HepG2 (cell line): Measurements from ENCODE around the gene FUZ. TPM values are rescaled to one million over a fixed set of nuclear protein-coding genes. Genes with fewer than 3 reads are reported as not detected.

Source experiments
- ATAC-seq: fragments of 200-7000 bp; cut with Tn5 transposase; 3 replicates; pipeline ENCODE4 v1.9.1; 2020; ENCODE audit warnings: mild to moderate bottlenecking, moderate library complexity
- BruUV-seq: library from RNA; stranded (reverse); fragments of 400-500 nt; replicated peaks from 2 replicates; lab custom pipeline; 2021; lab: Mats Ljungman, UMichigan
- CTCF ChIA-PET: fragments of 300-600 bp; formaldehyde crosslinking; extraction: SDS; loops from one replicate; lab custom pipeline; 2021; ENCODE audit warnings: low total read pairs, inconsistent platforms, low intra/inter-chr PET ratio; lab: Yijun Ruan, JAX
- POLR2A ChIA-PET: fragments of 350-600 bp; sonication (Branson Sonifier 250); formaldehyde crosslinking; loops from one replicate; lab custom pipeline; 2020; ENCODE audit warnings: antibody characterized with exemption, inconsistent platforms; lab: Yijun Ruan, JAX
- DNase-seq: peaks from one replicate; pipeline ENCODE4 v3.0.0-alpha.2; 2015; ENCODE audit warnings: low spot score
- FAIRE-seq: peaks from 3 replicates; lab custom pipeline; 2011; peaks lifted over from hg19 to GRCh38; lab: Jason Lieb, UNC
- H2AFZ ChIP-seq: one replicate; pipeline ENCODE4 v1.6.1; 2011; ENCODE audit warnings: low read length, inconsistent platforms
- H3K27ac ChIP-seq: fragments of 300-600 bp; 3 replicates; pipeline ENCODE4 v1.8.0; 2011; ENCODE audit warnings: mixed run types, mild to moderate bottlenecking, mixed read lengths, low read length, inconsistent platforms; ENCODE audit not compliant: insufficient read depth; ENCODE audit errors: extremely low read length
- H3K27me3 ChIP-seq, 2 experiments: fragments of 200-600 bp in 1 of 2; 2 replicates in 1 of 2; 3 replicates in 1 of 2; pipeline versions ENCODE4 v1.6.0 to v1.8.0; 2011; ENCODE audit warnings: low read length in 2 of 2, mild to moderate bottlenecking in 2 of 2, moderate library complexity in 2 of 2, inconsistent platforms in 1 of 2; ENCODE audit not compliant: insufficient read depth in 2 of 2, control insufficient read depth in 1 of 2
- H3K36me3 ChIP-seq, 2 experiments: fragments of 200-600 bp in 1 of 2; replicated peaks in 1 of 2; 2 replicates in 1 of 2; 3 replicates in 1 of 2; pipeline versions ENCODE4 v1.5.1 to v1.8.0; 2011; ENCODE audit warnings: low read length in 2 of 2, inconsistent platforms in 1 of 2; ENCODE audit not compliant: insufficient read depth in 2 of 2, control insufficient read depth in 1 of 2
- H3K4me1 ChIP-seq: 2 replicates; pipeline ENCODE4 v1.5.1; 2012; ENCODE audit warnings: low read length, inconsistent platforms; ENCODE audit not compliant: insufficient read depth
- H3K4me2 ChIP-seq: 2 replicates; pipeline ENCODE4 v1.6.0; 2011; ENCODE audit warnings: low read depth, low read length, inconsistent platforms
- H3K4me3 ChIP-seq, 3 experiments: fragments of 200-600 bp in 1 of 3; sonication (generic), shearing (Covaris generic) in 1 of 3; replicated peaks in 1 of 3; 2 replicates each; pipeline ENCODE4 v1.5.1; 2011 to 2016; ENCODE audit warnings: low read length in 3 of 3, inconsistent platforms in 2 of 3, low read depth in 2 of 3, mild to moderate bottlenecking in 2 of 3, control low read depth in 1 of 3, mixed read lengths in 1 of 3; ENCODE audit not compliant: insufficient read depth in 1 of 3
- H3K79me2 ChIP-seq: one replicate; pipeline ENCODE4 v1.6.1; 2011; ENCODE audit warnings: low read length, inconsistent platforms; ENCODE audit not compliant: insufficient read depth
- H3K9ac ChIP-seq: 2 replicates; pipeline ENCODE4 v1.6.0; 2011; ENCODE audit warnings: mild to moderate bottlenecking, low read depth, low read length, inconsistent platforms; ENCODE audit not compliant: insufficient read depth
- H3K9me3 ChIP-seq: 2 replicates; pipeline ENCODE4 v1.5.1; 2012; ENCODE audit warnings: mild to moderate bottlenecking, low read length
- H4K20me1 ChIP-seq: 2 replicates; pipeline ENCODE4 v1.6.0; 2011; ENCODE audit warnings: inconsistent platforms, mild to moderate bottlenecking, low read length, moderate library complexity; ENCODE audit not compliant: insufficient read depth
- DRAP1 ChIP-seq: IDR thresholded peaks from 2 replicates; pipeline ENCODE4 v1.6.1; 2016; ENCODE audit warnings: missing genetic modification reagents, missing compliant biosample characterization
- GABPB1 ChIP-seq: IDR thresholded peaks from 2 replicates; pipeline ENCODE4 v1.6.1; 2016; ENCODE audit warnings: mild to moderate bottlenecking, missing genetic modification reagents, moderate library complexity, missing compliant biosample characterization
- HDAC2 ChIP-seq: sonication (generic); formaldehyde crosslinking; IDR thresholded peaks from 2 replicates; pipeline ENCODE4 v1.4.0; 2020; ENCODE audit warnings: missing genetic modification reagents
- IKZF4 ChIP-seq: sonication (generic); formaldehyde crosslinking; IDR thresholded peaks from 2 replicates; pipeline ENCODE4 v1.5.1; 2020; ENCODE audit warnings: borderline replicate concordance, mild to moderate bottlenecking, low read depth, missing genetic modification reagents; ENCODE audit errors: not compliant biosample characterization
- MAFF ChIP-seq: IDR thresholded peaks from 2 replicates; pipeline ENCODE4 v1.6.1; 2011; ENCODE audit warnings: low read depth, low read length, improper control_type of control experiment
- ZNF274 ChIP-seq: sonication (generic); formaldehyde crosslinking; IDR thresholded peaks from 2 replicates; pipeline ENCODE4 v1.5.1; 2020; ENCODE audit warnings: mild to moderate bottlenecking, missing genetic modification reagents
- ZNF891 ChIP-seq: sonication (generic); formaldehyde crosslinking; IDR thresholded peaks from 2 replicates; pipeline ENCODE4 v1.5.0; 2020; ENCODE audit warnings: mild to moderate bottlenecking, missing genetic modification reagents
- WGBS: methylation state at CpG from one replicate; pipeline ENCODE4 v1.1.6; 2017; ENCODE audit warnings: low lambda C conversion rate; 5-methylcytosine and 5-hydroxymethylcytosine counted together
- in situ Hi-C: cut with HindIII; loops from 2 replicates; pipeline ENCODE4 v1.10.0; 2017; ENCODE audit warnings: low pct_unique_long_range_greater_than_20kb; ENCODE audit not compliant: extremely low pct_ligation_motif_present
- intact Hi-C: fragments of 100-400 bp; cut with micrococcal nuclease; formaldehyde crosslinking; loops from one replicate; pipeline ENCODE4 v1.10.0; 2022; ENCODE audit not compliant: unreplicated experiment
- polyA plus RNA-seq, 8 experiments: library from polyadenylated mRNA; depleted of rRNA in 3 of 8; stranded (reverse) in 7 of 8; unstranded in 1 of 8; fragments of >200 nt; fragmentation: Illumina TruSeq in 4 of 8; extraction: Trizol in 4 of 8; gene quantifications; 2 replicates each; pipeline versions ENCODE4 v1.2.1 to v1.2.3, GENCODE V29; 2011 to 2016; ENCODE audit warnings: low read depth in 4 of 8, missing spikeins in 1 of 8, mixed read lengths in 1 of 8; ENCODE audit not compliant: insufficient read depth in 1 of 8
- total RNA-seq, 5 experiments: library from RNA; depleted of rRNA; stranded (reverse); fragments of >200 nt; fragmentation: Illumina TruSeq; extraction: Trizol; gene quantifications; 2 replicates each; pipeline ENCODE4 v1.2.3, GENCODE V29; 2016; ENCODE audit warnings: low read depth in 1 of 5
- TF ChIP-seq, protein P1 (sequence below): sonication (generic); formaldehyde crosslinking; IDR thresholded peaks from 2 replicates; pipeline ENCODE4 v1.4.0; 2020; ENCODE audit warnings: missing genetic modification reagents, borderline replicate concordance
- TF ChIP-seq, protein P2 (sequence below): sonication (generic); formaldehyde crosslinking; conservative IDR thresholded peaks from 2 replicates; pipeline ENCODE4 v1.4.0; 2020; ENCODE audit warnings: missing genetic modification reagents
- TF ChIP-seq, protein P3 (sequence below): sonication (generic); formaldehyde crosslinking; conservative IDR thresholded peaks from 2 replicates; pipeline ENCODE4 v1.5.0; 2020; ENCODE audit warnings: missing genetic modification reagents

The FUZ gene
- total and polyA plus RNA-seq, 2 of the 13 experiments (the other 11 are each of a cell fraction or from before 2014, with no cell fraction given), result 0.08 TPM; not detected in 1

DNA sequence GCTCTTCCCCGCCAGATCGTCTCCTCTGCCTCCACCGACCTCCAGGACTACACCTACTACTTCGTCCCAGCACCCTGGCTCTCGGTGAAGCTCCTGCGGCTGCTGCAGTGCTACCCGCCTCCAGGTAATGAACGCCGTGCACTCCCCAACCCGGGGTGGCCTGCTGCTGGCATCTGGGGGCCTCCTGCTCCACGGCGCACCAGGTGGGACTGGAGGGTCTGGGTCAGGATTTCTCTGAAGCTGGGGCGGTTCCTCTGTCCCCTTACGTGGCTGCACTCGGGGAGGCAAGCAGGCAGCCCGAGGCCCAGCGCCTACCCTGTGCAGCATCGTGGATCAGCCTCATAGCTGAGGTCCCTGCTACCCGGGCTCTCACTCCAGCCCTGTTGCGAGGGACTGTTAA is 17.5 kb downstream of the FUZ start:
- no peak overlapping the region for H3K9ac ChIP-seq
- POLR2A ChIA-PET, result no interaction called here
- intact Hi-C loops, result no loop called here
- H3K4me2 ChIP-seq, result no peak overlapping the region
- no peak overlapping the region for H3K4me3 ChIP-seq
- no peak overlapping the region for H2AFZ ChIP-seq
- ATAC-seq, result no peak
- H3K79me2 ChIP-seq, result no peaks in the 10 kb centered on the region
- TF ChIP-seq, protein P1, sequence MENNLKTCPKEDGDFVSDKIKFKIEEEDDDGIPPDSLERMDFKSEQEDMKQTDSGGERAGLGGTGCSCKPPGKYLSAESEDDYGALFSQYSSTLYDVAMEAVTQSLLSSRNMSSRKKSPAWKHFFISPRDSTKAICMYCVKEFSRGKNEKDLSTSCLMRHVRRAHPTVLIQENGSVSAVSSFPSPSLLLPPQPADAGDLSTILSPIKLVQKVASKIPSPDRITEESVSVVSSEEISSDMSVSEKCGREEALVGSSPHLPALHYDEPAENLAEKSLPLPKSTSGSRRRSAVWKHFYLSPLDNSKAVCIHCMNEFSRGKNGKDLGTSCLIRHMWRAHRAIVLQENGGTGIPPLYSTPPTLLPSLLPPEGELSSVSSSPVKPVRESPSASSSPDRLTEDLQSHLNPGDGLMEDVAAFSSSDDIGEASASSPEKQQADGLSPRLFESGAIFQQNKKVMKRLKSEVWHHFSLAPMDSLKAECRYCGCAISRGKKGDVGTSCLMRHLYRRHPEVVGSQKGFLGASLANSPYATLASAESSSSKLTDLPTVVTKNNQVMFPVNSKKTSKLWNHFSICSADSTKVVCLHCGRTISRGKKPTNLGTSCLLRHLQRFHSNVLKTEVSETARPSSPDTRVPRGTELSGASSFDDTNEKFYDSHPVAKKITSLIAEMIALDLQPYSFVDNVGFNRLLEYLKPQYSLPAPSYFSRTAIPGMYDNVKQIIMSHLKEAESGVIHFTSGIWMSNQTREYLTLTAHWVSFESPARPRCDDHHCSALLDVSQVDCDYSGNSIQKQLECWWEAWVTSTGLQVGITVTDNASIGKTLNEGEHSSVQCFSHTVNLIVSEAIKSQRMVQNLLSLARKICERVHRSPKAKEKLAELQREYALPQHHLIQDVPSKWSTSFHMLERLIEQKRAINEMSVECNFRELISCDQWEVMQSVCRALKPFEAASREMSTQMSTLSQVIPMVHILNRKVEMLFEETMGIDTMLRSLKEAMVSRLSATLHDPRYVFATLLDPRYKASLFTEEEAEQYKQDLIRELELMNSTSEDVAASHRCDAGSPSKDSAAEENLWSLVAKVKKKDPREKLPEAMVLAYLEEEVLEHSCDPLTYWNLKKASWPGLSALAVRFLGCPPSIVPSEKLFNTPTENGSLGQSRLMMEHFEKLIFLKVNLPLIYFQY, result no peak
- TF ChIP-seq IKZF4 (no peak), DRAP1 (no peak), ZNF891 (CRISPR knock-in tag) (no peak), MAFF (no peak), ZNF274 (no peak), GABPB1 (no peak), HDAC2 (CRISPR knock-in tag) (no peak)
- TF ChIP-seq, protein P2, sequence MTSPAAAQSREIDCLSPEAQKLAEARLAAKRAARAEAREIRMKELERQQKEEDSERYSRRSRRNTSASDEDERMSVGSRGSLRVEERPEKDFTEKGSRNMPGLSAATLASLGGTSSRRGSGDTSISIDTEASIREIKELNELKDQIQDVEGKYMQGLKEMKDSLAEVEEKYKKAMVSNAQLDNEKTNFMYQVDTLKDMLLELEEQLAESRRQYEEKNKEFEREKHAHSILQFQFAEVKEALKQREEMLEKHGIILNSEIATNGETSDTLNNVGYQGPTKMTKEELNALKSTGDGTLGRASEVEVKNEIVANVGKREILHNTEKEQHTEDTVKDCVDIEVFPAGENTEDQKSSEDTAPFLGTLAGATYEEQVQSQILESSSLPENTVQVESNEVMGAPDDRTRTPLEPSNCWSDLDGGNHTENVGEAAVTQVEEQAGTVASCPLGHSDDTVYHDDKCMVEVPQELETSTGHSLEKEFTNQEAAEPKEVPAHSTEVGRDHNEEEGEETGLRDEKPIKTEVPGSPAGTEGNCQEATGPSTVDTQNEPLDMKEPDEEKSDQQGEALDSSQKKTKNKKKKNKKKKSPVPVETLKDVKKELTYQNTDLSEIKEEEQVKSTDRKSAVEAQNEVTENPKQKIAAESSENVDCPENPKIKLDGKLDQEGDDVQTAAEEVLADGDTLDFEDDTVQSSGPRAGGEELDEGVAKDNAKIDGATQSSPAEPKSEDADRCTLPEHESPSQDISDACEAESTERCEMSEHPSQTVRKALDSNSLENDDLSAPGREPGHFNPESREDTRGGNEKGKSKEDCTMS, result no peak
- TF ChIP-seq, protein P3, sequence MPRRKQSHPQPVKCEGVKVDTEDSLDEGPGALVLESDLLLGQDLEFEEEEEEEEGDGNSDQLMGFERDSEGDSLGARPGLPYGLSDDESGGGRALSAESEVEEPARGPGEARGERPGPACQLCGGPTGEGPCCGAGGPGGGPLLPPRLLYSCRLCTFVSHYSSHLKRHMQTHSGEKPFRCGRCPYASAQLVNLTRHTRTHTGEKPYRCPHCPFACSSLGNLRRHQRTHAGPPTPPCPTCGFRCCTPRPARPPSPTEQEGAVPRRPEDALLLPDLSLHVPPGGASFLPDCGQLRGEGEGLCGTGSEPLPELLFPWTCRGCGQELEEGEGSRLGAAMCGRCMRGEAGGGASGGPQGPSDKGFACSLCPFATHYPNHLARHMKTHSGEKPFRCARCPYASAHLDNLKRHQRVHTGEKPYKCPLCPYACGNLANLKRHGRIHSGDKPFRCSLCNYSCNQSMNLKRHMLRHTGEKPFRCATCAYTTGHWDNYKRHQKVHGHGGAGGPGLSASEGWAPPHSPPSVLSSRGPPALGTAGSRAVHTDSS, result no peak
- TF ChIP-seq, all 625 proteins: peak for 0
- FAIRE-seq (no peak), DNase-seq (no peak)
- in situ Hi-C loops, result no loop called here
- CTCF ChIA-PET, result no interaction called here
- H3K9me3 ChIP-seq, result no peaks in the 10 kb centered on the region
- no peaks in the 10 kb centered on the region for H3K4me1 ChIP-seq
- no TSS peak for BruUV-seq
- no peaks in the 10 kb centered on the region for H3K27me3 ChIP-seq
- WGBS, result over 99% methylated on average over 18 of the region's 20 CpGs
- H3K36me3 ChIP-seq, result peaks cover 19 to 63% of the 10 kb centered on the region in 2 experiments; a peak in 4 of 5 replicates
- H3K27ac ChIP-seq, result no peak overlapping the region
- no peaks in the 10 kb centered on the region for H4K20me1 ChIP-seq
